SJSA1 (cell line): Measurements from ENCODE around the gene PARD6B. TPM values are rescaled to one million over a fixed set of nuclear protein-coding genes. Genes with fewer than 3 reads are reported as not detected.

ENCODE experiments used
- DNase-seq, 2 experiments: peaks; one replicate each; pipeline ENCODE4 v3.0.0-alpha.2; 2015 to 2020; ENCODE audit warnings: low spot score in 2 of 2, low read depth in 1 of 2
- H3K27ac ChIP-seq: fragments of 250-450 bp; sonication (Bioruptor Pico); 2 replicates; pipeline ENCODE4 v1.5.1; 2020; ENCODE audit warnings: mild to moderate bottlenecking, moderate library complexity
- H3K27me3 ChIP-seq: fragments of 250-450 bp; sonication (Bioruptor Pico); replicated peaks from 2 replicates; pipeline ENCODE4 v1.5.1; 2020; ENCODE audit warnings: mild to moderate bottlenecking, moderate library complexity
- H3K36me3 ChIP-seq: fragments of 250-450 bp; sonication (Bioruptor Pico); 2 replicates; pipeline ENCODE4 v1.5.1; 2020; ENCODE audit warnings: mild to moderate bottlenecking
- H3K4me1 ChIP-seq: fragments of 250-450 bp; sonication (Bioruptor Pico); replicated peaks from 2 replicates; pipeline ENCODE4 v1.6.1; 2021; ENCODE audit warnings: mild to moderate bottlenecking
- H3K4me3 ChIP-seq: fragments of 250-450 bp; sonication (Bioruptor Pico); 2 replicates; pipeline ENCODE4 v1.5.1; 2020; ENCODE audit warnings: mild to moderate bottlenecking
- H3K9me3 ChIP-seq: fragments of 250-450 bp; sonication (Bioruptor Pico); replicated peaks from 2 replicates; pipeline ENCODE4 v1.5.1; 2020; ENCODE audit warnings: mild to moderate bottlenecking
- total RNA-seq: library from RNA; depleted of rRNA; stranded (reverse); fragments of >200 nt; shearing (Covaris generic); gene quantifications from 2 replicates; pipeline ENCODE4 v1.2.3, GENCODE V29; 2014; rRNA removed

PARD6B gene, protein sequence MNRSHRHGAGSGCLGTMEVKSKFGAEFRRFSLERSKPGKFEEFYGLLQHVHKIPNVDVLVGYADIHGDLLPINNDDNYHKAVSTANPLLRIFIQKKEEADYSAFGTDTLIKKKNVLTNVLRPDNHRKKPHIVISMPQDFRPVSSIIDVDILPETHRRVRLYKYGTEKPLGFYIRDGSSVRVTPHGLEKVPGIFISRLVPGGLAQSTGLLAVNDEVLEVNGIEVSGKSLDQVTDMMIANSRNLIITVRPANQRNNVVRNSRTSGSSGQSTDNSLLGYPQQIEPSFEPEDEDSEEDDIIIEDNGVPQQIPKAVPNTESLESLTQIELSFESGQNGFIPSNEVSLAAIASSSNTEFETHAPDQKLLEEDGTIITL
- 1.8 and 2.8 TPM in 2 replicates for total RNA-seq

GRCh38 chr20:50731055-50731929 lies at the start of gene PARD6B:
Gene PARD6B (plus strand): TSS chr20:50731580. CDS start chr20:50731787, 207 bp downstream.
- Histone ChIP-seq H3K4me3 (peak within 1 kb of the TSS; percentile 69), H3K9me3 (no peaks in the 10 kb centered on the region), H3K4me1 (peaks cover 33% of the 10 kb centered on the region), H3K36me3 (no peaks in the 10 kb centered on the region), H3K27me3 (no peaks in the 10 kb centered on the region), H3K27ac (no peak within 1 kb of the TSS; the same call in 1 of the 2 replicates)
- DNase-seq = peak; percentile 97

DNA sequence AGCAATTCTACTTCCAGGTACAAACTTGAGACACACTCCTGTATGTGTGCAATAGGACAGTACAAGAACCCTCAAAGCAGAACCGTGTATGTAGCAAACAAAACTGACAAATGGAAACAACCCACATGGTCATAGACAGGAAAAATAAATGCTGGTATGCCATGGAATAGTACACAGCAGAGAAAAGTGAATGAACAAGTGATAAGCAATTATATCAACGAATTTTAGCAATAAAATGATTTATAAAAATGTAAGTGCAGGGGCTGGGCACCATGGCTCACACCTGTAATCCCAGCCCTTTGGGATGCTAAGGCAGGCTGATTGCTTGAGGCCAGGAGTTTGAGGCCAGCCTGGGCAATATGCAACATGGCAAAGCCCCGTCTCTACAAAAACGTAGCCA lies 49.3 kb upstream of the PARD6B start:
- DNase-seq = no peak
- Histone ChIP-seq H3K36me3 (no peaks in the 10 kb centered on the region), H3K9me3 (no peaks in the 10 kb centered on the region), H3K27ac (no peak overlapping the region), H3K27me3 (no peaks in the 10 kb centered on the region), H3K4me1 (no peaks in the 10 kb centered on the region), H3K4me3 (no peak overlapping the region)

DNA sequence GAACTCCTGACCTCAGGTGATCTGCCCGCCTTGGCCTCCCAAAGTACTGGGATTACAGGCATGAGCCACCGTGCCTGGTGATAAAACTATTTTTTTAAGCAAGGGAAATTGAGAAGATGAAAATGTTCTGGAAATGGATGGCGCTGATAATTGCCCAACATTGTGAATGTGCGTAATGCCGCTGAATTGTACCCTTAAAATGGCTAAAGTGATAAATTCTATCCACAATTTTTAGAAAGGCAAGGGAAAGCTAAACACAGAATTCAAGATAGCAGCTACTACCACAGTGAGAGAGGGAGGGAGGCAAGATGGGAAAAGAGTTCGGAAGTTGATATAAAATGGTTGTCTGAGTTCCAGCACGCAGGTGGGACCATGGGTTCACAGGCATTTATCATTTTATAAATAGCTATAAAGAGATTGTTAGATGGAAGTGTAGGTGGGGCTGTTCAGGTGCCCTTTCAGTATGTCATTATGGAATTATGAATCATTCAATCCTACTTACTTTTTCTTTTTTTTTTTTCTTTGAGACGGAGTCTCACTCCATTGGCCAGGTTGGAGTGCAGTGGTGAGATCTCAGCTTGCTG lies 48.3 kb upstream of the PARD6B start:
- H3K4me3 ChIP-seq = no peak overlapping the region
- no peak for DNase-seq
- no peak overlapping the region for H3K27ac ChIP-seq
- no peaks in the 10 kb centered on the region for H3K9me3 ChIP-seq
- H3K27me3 ChIP-seq = no peaks in the 10 kb centered on the region
- no peaks in the 10 kb centered on the region for H3K36me3 ChIP-seq
- H3K4me1 ChIP-seq = no peaks in the 10 kb centered on the region

DNA sequence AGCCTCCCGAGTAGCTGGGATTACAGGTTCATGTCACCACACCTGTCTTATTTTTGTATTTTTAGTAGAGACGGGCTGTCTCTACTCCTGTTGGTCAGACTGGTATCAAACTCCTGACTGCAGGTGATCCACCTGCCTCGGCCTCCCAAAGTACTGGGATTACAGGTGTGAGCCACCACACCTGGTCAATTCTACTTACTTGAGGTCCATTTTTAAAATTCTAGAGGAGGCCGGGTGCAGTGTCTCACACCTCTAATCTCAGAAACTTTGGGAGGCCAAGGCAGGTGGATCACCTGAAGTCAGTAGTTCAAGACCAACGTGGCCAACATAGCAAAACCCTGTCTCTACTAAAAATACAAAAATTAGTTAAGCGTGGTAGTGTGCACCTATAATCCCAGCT lies 47.8 kb upstream of the PARD6B start:
- Histone ChIP-seq H3K36me3 (no peaks in the 10 kb centered on the region), H3K27ac (no peak overlapping the region), H3K4me3 (no peak overlapping the region), H3K4me1 (no peaks in the 10 kb centered on the region), H3K9me3 (no peaks in the 10 kb centered on the region), H3K27me3 (no peaks in the 10 kb centered on the region)
- DNase-seq = no peak

GRCh38 chr20:50686821-50687220 lies 44.6 kb upstream of the PARD6B start:
- Histone ChIP-seq H3K27ac (no peak overlapping the region), H3K27me3 (no peaks in the 10 kb centered on the region), H3K36me3 (no peaks in the 10 kb centered on the region), H3K9me3 (no peaks in the 10 kb centered on the region), H3K4me3 (no peak overlapping the region), H3K4me1 (no peaks in the 10 kb centered on the region)
- DNase-seq = no peak

DNA sequence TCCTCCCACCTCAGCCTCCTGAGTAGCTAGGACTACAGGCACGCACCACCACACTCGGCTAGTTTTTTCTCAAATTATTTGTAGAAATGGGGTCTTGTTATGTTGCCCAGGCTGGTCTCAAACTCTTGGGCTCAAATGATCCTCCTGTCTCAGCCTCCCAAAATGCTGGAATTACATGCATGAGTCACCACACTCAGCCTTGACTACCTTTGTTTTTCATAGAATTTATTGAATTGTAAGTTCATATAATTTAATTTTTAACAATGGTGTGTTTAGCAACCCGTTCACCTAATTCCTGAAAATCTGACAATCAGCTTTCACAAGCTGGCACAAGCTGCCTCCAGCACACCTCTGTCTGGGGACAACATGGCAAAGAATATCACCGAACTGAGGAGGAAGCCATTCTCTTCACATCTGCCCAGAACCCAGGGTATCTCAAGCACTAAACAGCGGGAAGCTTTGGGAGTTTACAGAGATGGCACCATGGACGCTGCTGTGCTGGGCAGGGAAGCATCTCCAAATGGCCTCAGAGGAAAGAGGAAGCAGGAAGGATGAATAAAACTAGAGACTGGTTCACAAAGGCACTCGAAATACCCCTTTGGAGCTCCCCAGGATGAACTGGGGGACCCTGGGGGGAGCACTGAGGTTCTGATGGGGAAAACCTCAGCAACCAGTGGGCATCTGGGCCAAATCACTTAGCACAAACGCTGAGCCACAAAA lies 43.0 kb upstream of the PARD6B start:
- no peak for DNase-seq
- Histone ChIP-seq H3K27ac (no peak overlapping the region), H3K4me3 (no peak overlapping the region), H3K4me1 (no peaks in the 10 kb centered on the region), H3K36me3 (no peaks in the 10 kb centered on the region), H3K9me3 (no peaks in the 10 kb centered on the region), H3K27me3 (no peaks in the 10 kb centered on the region)

- DNase-seq = no peak
- H3K4me3 ChIP-seq = no peak overlapping the region
These were observed 41.3 kb upstream of the PARD6B start for GRCh38 chr20:50689864-50690649.

GRCh38 chr20:50690650-50691572 lies 40.5 kb upstream of the PARD6B start, which contains the start of gene RIPOR3:
Gene RIPOR3 (minus strand): TSS chr20:50691542. CDS start chr20:50691128, 414 bp downstream.
- DNase-seq = no peak
- Histone ChIP-seq H3K36me3 (no peaks in the 10 kb centered on the region), H3K4me3 (no peak within 1 kb of the TSS), H3K4me1 (no peaks in the 10 kb centered on the region), H3K9me3 (no peaks in the 10 kb centered on the region), H3K27ac (no peak within 1 kb of the TSS), H3K27me3 (no peaks in the 10 kb centered on the region)

More at GRCh38 chr20:50689864-50690649, 41.3 kb upstream of the PARD6B start:
- no peaks in the 10 kb centered on the region for H3K4me1 ChIP-seq
- no peak overlapping the region for H3K27ac ChIP-seq
- no peaks in the 10 kb centered on the region for H3K36me3 ChIP-seq
- no peaks in the 10 kb centered on the region for H3K27me3 ChIP-seq
- H3K9me3 ChIP-seq = no peaks in the 10 kb centered on the region

GRCh38 chr20:50691573-50692551 lies 39.5 kb upstream of the PARD6B start:
- no peaks in the 10 kb centered on the region for H3K27me3 ChIP-seq
- no peak for DNase-seq
- H3K36me3 ChIP-seq = no peaks in the 10 kb centered on the region
- no peaks in the 10 kb centered on the region for H3K4me1 ChIP-seq
- H3K27ac ChIP-seq = no peak overlapping the region
- H3K4me3 ChIP-seq = no peak overlapping the region
- H3K9me3 ChIP-seq = no peaks in the 10 kb centered on the region

DNA sequence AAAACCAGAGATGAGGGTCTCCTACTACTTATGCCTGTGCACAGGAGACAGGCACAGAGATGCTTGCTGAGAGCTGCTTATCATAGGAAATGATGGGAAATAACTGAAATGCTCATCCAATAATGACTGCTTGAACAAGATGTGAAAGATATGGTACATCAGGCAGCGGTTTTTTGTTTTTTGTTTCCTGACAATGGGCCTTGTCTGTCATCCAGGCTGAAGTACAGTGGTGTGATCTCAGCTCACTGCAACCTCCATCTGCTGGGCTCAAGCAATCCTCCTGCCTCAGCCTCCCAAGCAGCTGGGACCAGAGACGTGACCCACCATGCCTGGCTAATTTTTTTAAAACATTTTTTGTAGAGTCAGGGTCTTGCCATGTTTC lies 38.8 kb upstream of the PARD6B start:
- Histone ChIP-seq H3K27ac (no peak overlapping the region), H3K4me3 (no peak overlapping the region)
- no peak for DNase-seq

GRCh38 chr20:50693001-50693400 lies 38.4 kb upstream of the PARD6B start:
- no peaks in the 10 kb centered on the region for H3K9me3 ChIP-seq
- H3K27me3 ChIP-seq = no peaks in the 10 kb centered on the region
- no peak for DNase-seq
- no peaks in the 10 kb centered on the region for H3K36me3 ChIP-seq
- no peak overlapping the region for H3K27ac ChIP-seq
- no peaks in the 10 kb centered on the region for H3K4me1 ChIP-seq
- no peak overlapping the region for H3K4me3 ChIP-seq

More for the DNA sequence above, 38.8 kb upstream of the PARD6B start:
- Histone ChIP-seq H3K36me3 (no peaks in the 10 kb centered on the region), H3K4me1 (no peaks in the 10 kb centered on the region), H3K27me3 (no peaks in the 10 kb centered on the region), H3K9me3 (no peaks in the 10 kb centered on the region)
